Neural cell (in vitro differentiated cells): ENCODE results near the gene EFTUD2. TPM values are rescaled to one million over a fixed set of nuclear protein-coding genes. Genes with fewer than 3 reads are reported as not detected.

Experiments used
- H2AFZ ChIP-seq: fragments of 200-600, 300-800 bp; sonication (generic), shearing (Covaris generic); 2 replicates; pipeline ENCODE4 v1.6.0; 2014; ENCODE audit warnings: low read depth, mild to moderate bottlenecking, antibody characterized with exemption, low read length, moderate library complexity
- H3F3A ChIP-seq: fragments of 200-600 bp; shearing (Covaris generic); 2 replicates; pipeline ENCODE4 v1.6.1; 2016; ENCODE audit warnings: mild to moderate bottlenecking, moderate library complexity, mixed read lengths, antibody characterized with exemption, low read length; ENCODE audit not compliant: insufficient read depth, poor library complexity, severe bottlenecking
- H3K27ac ChIP-seq: fragments of 200-600, 300-800 bp; sonication (generic), shearing (Covaris generic); 2 replicates; pipeline ENCODE4 v1.5.1; 2014; ENCODE audit warnings: mild to moderate bottlenecking, low read length, moderate library complexity
- H3K27me3 ChIP-seq: fragments of 300-800, 200-600 bp; sonication (generic), shearing (Covaris generic); 2 replicates; pipeline ENCODE4 v1.6.0; 2014; ENCODE audit warnings: mild to moderate bottlenecking, low read depth, low read length, moderate library complexity; ENCODE audit not compliant: insufficient read depth
- H3K36me3 ChIP-seq: fragments of 300-800, 200-600 bp; sonication (generic), shearing (Covaris generic); 2 replicates; pipeline ENCODE4 v1.5.1; 2014; ENCODE audit warnings: mild to moderate bottlenecking, antibody characterized with exemption, low read length, moderate library complexity; ENCODE audit not compliant: insufficient read depth
- H3K4me2 ChIP-seq: fragments of 300-800, 200-600 bp; sonication (generic), shearing (Covaris generic); 2 replicates; pipeline ENCODE4 v1.6.0; 2014; ENCODE audit warnings: mild to moderate bottlenecking, low read length
- H3K4me3 ChIP-seq: fragments of 300-800, 200-600 bp; sonication (generic), shearing (Covaris generic); 2 replicates; pipeline ENCODE4 v1.5.1; 2014; ENCODE audit warnings: mild to moderate bottlenecking, low read length, moderate library complexity
- H3K79me2 ChIP-seq: fragments of 200-600 bp; shearing (Covaris generic); replicated peaks from 2 replicates; pipeline ENCODE4 v1.6.0; 2014; ENCODE audit warnings: mild to moderate bottlenecking, low read length, moderate library complexity; ENCODE audit not compliant: insufficient read depth
- H3K9ac ChIP-seq: fragments of 300-800, 200-600 bp; sonication (generic), shearing (Covaris generic); 2 replicates; pipeline ENCODE4 v1.6.1; 2016; ENCODE audit warnings: mild to moderate bottlenecking, low read length, mixed read lengths
- H3K9me2 ChIP-seq: fragments of 200-600 bp; shearing (Covaris generic); 2 replicates; pipeline ENCODE4 v1.6.1; 2016; ENCODE audit warnings: mild to moderate bottlenecking, low read length, mixed read lengths; ENCODE audit not compliant: insufficient read depth
- H3K9me3 ChIP-seq: fragments of 200-600, 300-800 bp; sonication (generic), shearing (Covaris generic); 2 replicates; pipeline ENCODE4 v1.6.1; 2016; ENCODE audit warnings: mild to moderate bottlenecking, mixed run types, low read length, moderate library complexity, mixed read lengths
- H4K20me1 ChIP-seq: fragments of 200-600 bp; shearing (Covaris generic); 2 replicates; pipeline ENCODE4 v1.6.1; 2016; ENCODE audit warnings: mild to moderate bottlenecking, mixed run types; ENCODE audit not compliant: insufficient read depth
- EP300 ChIP-seq: fragments of 450-650 bp; conservative IDR thresholded peaks from 2 replicates; pipeline ENCODE4 v1.6.1; 2014; ENCODE audit warnings: antibody characterized with exemption, mild to moderate bottlenecking, moderate library complexity; ENCODE audit not compliant: poor library complexity, severe bottlenecking
- EZH2 ChIP-seq: fragments of 200-600, 300-800 bp; shearing (Covaris generic), sonication (generic); IDR thresholded peaks from 2 replicates; pipeline ENCODE4 v1.6.1; 2014; ENCODE audit warnings: antibody characterized with exemption, low read length, borderline replicate concordance, mild to moderate bottlenecking; ENCODE audit not compliant: insufficient read depth, poor library complexity, severe bottlenecking
- MXI1 ChIP-seq: fragments of 450-650 bp; conservative IDR thresholded peaks from 2 replicates; pipeline ENCODE4 v1.6.1; 2014; ENCODE audit warnings: antibody characterized with exemption, mild to moderate bottlenecking; ENCODE audit not compliant: poor library complexity, severe bottlenecking
- POLR2AphosphoS5 ChIP-seq: IDR thresholded peaks from 2 replicates; pipeline ENCODE4 v1.6.1; 2012
- SMC3 ChIP-seq: fragments of 450-650 bp; conservative IDR thresholded peaks from 2 replicates; pipeline ENCODE4 v1.6.1; 2014; ENCODE audit warnings: antibody characterized with exemption, mild to moderate bottlenecking, moderate library complexity; ENCODE audit not compliant: poor library complexity
- TAF1 ChIP-seq: IDR thresholded peaks from 2 replicates; pipeline ENCODE4 v1.6.1; 2012; ENCODE audit warnings: low read depth
- polyA plus RNA-seq: library from polyadenylated mRNA; depleted of rRNA; stranded (reverse); fragments of >200 nt; gene quantifications from 2 replicates; pipeline ENCODE4 v1.2.3, GENCODE V29; 2014
- TF ChIP-seq, protein P1 (sequence below): IDR thresholded peaks from 2 replicates; pipeline ENCODE4 v1.6.1; 2012; ENCODE audit warnings: borderline replicate concordance

EFTUD2 gene
- polyA plus RNA-seq, 1 donor from 2014 or later: 69.4 TPM

DNA sequence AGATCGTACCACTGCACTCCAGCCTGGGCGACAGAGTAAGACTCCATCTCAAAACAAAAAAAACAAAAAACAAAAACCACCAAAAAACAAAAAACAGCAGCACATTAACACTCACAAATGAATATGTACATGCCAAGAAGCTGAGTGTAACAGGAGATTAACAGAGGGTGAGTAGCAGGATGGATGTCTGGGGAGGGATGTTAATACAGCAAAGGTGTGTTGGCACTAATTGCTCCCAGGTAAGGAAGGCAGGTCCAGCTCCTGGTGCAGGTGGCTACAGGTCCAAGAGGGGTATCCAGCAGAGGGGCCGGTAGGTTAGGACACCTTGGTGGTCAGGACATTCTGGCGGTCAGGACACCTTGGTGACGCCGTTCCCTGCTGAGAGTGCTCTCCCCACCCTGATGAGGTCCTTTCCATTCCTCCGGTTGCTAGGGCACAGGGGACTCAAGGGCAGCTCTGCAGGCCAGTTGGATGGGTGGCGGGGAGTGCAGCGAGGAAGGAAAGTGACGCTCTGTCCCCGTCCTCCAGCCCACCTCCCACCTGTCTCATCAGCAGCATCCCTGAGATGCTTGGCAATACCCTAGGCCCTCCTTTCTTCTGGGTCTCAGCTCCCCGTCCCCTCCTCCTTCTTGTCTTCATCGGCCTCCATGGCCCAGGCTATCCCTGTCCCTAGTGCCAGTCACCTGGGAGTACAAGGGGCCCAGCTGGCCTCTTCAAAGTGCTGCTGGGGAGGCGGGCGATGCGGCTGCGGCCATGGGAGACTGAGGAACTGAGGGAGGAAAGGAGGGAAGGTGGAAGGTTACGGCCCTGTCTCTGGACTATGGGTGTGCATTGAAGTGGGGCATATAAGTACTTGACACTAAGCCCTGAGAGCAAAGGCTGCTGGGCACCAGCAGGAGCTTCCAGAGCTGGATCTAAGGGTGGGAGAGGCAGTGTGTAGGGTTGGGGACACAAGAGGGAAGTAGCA lies 26.8 kb upstream of the EFTUD2 start:
- TF ChIP-seq EZH2: no peak
- no peak for TF ChIP-seq POLR2AphosphoS5
- no peak for TF ChIP-seq MXI1
- no peak for TF ChIP-seq TAF1
- TF ChIP-seq, protein P1, sequence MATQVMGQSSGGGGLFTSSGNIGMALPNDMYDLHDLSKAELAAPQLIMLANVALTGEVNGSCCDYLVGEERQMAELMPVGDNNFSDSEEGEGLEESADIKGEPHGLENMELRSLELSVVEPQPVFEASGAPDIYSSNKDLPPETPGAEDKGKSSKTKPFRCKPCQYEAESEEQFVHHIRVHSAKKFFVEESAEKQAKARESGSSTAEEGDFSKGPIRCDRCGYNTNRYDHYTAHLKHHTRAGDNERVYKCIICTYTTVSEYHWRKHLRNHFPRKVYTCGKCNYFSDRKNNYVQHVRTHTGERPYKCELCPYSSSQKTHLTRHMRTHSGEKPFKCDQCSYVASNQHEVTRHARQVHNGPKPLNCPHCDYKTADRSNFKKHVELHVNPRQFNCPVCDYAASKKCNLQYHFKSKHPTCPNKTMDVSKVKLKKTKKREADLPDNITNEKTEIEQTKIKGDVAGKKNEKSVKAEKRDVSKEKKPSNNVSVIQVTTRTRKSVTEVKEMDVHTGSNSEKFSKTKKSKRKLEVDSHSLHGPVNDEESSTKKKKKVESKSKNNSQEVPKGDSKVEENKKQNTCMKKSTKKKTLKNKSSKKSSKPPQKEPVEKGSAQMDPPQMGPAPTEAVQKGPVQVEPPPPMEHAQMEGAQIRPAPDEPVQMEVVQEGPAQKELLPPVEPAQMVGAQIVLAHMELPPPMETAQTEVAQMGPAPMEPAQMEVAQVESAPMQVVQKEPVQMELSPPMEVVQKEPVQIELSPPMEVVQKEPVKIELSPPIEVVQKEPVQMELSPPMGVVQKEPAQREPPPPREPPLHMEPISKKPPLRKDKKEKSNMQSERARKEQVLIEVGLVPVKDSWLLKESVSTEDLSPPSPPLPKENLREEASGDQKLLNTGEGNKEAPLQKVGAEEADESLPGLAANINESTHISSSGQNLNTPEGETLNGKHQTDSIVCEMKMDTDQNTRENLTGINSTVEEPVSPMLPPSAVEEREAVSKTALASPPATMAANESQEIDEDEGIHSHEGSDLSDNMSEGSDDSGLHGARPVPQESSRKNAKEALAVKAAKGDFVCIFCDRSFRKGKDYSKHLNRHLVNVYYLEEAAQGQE: no peak
- TF ChIP-seq EP300: no peak
- no peaks in the 10 kb centered on the region for H3F3A ChIP-seq
- no peaks in the 10 kb centered on the region for H3K9me2 ChIP-seq
- H2AFZ ChIP-seq: no peak overlapping the region
- no peak overlapping the region for H3K4me2 ChIP-seq
- no peaks in the 10 kb centered on the region for H3K9me3 ChIP-seq
- H3K27me3 ChIP-seq: no peaks in the 10 kb centered on the region
- H3K36me3 ChIP-seq: no peaks in the 10 kb centered on the region
- no peaks in the 10 kb centered on the region for H4K20me1 ChIP-seq
- no peak overlapping the region for H3K9ac ChIP-seq
- H3K4me3 ChIP-seq: no peak overlapping the region
- H3K79me2 ChIP-seq: no peaks in the 10 kb centered on the region
- H3K27ac ChIP-seq: no peak overlapping the region

DNA sequence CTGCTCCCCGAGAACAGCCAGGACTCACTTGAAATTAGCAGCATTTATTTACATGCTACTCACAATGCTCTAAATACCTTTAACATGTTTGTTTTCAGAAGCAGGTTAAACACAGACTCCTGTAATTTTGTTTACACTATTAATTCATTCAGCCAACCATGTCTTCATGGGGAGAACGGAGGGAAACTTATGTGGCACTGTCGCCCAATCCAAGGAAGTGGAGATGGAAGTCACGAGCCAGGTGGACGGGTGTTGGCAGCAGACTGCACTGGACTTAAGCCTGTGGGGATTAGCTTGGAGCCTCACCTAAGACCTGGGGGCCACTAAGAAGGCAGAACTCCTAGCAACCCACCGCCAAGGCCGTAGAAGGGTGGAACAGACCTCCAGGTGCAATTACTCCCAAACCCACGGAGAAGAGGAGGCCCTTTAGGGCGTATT lies 24.9 kb upstream of the EFTUD2 start:
- Histone ChIP-seq H2AFZ (no peak overlapping the region), H3K4me2 (no peak overlapping the region), H4K20me1 (no peaks in the 10 kb centered on the region), H3K4me3 (no peak overlapping the region), H3K27me3 (no peaks in the 10 kb centered on the region), H3K9ac (no peak overlapping the region), H3K36me3 (no peaks in the 10 kb centered on the region), H3K9me2 (no peaks in the 10 kb centered on the region), H3K79me2 (no peaks in the 10 kb centered on the region), H3F3A (no peaks in the 10 kb centered on the region), H3K9me3 (no peaks in the 10 kb centered on the region), H3K27ac (no peak overlapping the region)
- TF ChIP-seq EZH2: no peak
- TF ChIP-seq SMC3: no peak
- TF ChIP-seq, protein P1: no peak
- no peak for TF ChIP-seq TAF1
